CD4-positive, alpha-beta T cell treated with Interferon gamma for 1 hour (primary cell): ENCODE data around the gene NPNT.

Source experiments
- DNase-seq: peaks from one replicate; pipeline ENCODE4 v3.0.0-alpha.2; 2020

NPNT gene

DNA sequence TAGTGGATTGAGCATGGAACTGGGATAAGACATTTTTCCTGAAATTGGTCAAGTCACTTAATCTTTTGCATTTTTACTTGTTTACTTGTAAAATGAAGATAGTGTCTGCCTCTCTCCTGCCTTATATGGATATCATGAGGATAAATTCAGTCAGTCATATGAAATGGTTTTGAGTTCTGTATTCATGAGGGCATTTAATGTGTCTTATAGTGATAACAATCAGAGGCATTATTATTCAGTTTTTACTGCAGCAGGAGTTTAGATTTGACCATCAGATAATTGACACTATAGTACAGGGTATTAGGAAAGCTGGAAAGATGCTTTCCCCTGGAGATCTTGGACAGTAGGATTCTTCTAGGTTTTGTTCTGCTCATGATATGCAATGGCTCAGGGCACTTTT is 26.0 kb downstream of the NPNT start:
- DNase-seq, result no peak

GRCh38 chr4:105923497-105924238 is 28.4 kb downstream of the NPNT start:
- DNase-seq, result no peak

- no peak for DNase-seq
Measured at GRCh38 chr4:105924341-105924740, 29.1 kb downstream of the NPNT start.

DNA sequence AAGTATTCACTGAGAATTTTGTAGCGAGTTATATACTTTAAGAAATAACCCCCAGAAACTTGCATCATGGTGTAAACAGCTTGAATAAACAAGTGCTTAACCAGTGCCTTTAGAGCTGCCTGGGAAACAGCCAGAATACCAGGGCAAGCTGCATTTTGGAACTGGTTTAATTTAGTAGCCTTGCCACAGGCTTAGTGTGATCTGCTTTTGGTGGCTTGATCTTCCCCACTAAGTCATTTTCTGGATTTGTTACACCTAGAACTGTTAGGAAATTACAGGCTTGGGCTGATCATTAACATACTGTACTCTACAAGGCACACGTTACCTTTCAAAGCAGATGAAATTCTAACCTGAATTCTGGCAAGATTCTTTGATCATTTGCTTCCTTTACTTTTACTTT is 35.4 kb downstream of the NPNT start:
- DNase-seq, result no peak

DNA sequence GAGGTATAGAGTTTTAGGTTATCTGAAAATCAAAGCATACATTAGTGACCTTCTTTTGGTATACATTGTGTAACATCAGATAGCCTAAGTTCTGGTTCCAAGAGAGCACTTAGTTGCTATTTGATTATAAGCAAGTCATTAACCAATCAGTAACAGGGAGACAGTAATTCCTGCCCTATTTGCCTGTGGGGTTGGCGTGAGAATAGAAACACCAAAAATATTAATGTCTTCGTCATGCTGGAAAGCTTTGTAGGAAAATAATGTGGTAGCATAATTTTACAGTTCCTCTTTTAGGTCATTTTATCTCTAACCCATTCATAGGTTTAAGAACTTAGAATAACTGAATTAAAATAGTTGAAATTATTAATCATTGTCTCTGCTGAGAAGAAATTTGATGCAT is 37.8 kb downstream of the NPNT start:
- no peak for DNase-seq

- no peak for DNase-seq
Measured at GRCh38 chr4:105934386-105934785, 39.1 kb downstream of the NPNT start.

DNA sequence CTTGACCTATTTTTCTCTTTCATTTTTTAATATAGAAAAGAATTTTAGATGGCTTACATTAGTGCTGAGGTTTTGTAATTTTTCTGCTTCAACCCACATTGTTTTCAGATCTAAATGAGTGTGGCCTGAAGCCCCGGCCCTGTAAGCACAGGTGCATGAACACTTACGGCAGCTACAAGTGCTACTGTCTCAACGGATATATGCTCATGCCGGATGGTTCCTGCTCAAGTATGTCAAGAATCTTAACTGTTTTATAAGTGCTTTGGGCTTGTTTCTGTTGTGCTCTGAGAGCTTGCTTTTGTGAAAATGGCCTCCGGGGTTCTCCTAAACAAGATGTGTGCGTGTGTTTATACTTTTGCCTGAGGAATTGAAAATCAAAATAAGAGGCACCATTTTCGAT is 41.6 kb downstream of the NPNT start:
- DNase-seq, result no peak

DNA sequence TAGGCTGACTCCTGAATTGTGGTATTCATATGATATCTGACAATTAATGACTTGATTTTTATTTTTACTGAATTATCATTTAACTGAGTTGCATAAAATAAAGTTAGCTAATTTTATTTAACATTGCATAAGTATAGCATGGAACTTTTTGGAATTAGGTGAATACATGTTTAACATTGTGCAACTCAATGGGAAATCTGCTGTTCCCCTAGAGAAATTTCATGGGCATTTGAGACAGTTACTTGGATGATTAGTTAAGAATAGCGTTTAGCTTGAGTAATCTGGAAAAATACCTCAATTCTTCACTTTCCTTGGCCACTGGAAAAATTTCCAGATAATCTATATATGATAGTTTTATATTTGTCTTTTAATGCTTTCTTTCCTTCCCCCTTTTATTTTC is 42.5 kb downstream of the NPNT start:
- DNase-seq, result no peak

- DNase-seq, result no peak
Measured at GRCh38 chr4:105943234-105943633, 48.0 kb downstream of the NPNT start.

DNA sequence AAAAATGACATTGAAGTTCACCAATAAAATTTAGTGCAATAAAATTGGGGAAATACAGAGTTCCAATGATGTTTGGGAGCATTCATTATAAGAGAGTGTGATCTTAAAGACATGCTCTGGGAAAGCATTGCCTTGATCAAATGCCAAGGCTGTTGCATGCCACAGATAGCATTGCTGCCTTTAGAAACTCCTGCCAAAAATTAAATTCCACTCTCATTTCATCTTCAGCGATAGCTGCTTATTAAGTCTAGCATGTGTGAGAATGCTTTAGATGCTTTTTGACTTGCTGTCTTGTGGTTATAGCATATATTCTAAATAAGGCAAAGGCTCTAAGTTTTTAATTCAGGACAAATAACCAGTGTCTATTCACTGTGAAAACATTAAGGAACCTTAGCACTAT is 49.3 kb downstream of the NPNT start:
- DNase-seq, result no peak

- no peak for DNase-seq
Measured at GRCh38 chr4:105946771-105947170, 51.5 kb downstream of the NPNT start.

DNA sequence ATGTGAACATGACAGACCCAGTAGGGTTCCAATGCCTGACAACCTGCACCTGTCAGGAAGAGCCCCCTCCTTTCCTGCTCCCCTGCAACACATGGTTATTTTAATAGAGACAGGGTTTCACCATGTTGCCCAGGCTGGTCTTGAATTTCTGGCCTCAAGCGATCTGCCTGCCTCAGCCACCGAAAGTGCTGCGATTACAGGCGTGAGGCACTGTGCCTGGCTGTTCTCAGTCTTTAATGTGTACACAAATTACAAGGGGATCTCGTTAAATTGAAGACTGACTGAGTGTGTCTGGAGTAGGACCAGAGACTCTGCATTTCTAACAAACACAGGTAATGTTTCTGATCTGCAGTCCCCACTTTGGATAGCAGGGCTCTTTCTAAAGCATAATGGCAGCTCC is 55.4 kb downstream of the NPNT start:
- DNase-seq, result no peak

GRCh38 chr4:105951198-105951597 is 55.9 kb downstream of the NPNT start:
- DNase-seq, result no peak

- DNase-seq, result no peak
Measured at GRCh38 chr4:105952591-105952990, 57.3 kb downstream of the NPNT start.

GRCh38 chr4:105956569-105956968 is 61.3 kb downstream of the NPNT start:
- DNase-seq, result no peak

- DNase-seq, result no peak
Measured at GRCh38 chr4:105957680-105958079, 62.4 kb downstream of the NPNT start.

GRCh38 chr4:105963461-105964400 is 68.5 kb downstream of the NPNT start:
- no peak for DNase-seq

- DNase-seq, result no peak
Measured at GRCh38 chr4:105965183-105965800, 70.0 kb downstream of the NPNT start.

GRCh38 chr4:105966051-105966450 is 70.8 kb downstream of the NPNT start:
- DNase-seq, result no peak

DNA sequence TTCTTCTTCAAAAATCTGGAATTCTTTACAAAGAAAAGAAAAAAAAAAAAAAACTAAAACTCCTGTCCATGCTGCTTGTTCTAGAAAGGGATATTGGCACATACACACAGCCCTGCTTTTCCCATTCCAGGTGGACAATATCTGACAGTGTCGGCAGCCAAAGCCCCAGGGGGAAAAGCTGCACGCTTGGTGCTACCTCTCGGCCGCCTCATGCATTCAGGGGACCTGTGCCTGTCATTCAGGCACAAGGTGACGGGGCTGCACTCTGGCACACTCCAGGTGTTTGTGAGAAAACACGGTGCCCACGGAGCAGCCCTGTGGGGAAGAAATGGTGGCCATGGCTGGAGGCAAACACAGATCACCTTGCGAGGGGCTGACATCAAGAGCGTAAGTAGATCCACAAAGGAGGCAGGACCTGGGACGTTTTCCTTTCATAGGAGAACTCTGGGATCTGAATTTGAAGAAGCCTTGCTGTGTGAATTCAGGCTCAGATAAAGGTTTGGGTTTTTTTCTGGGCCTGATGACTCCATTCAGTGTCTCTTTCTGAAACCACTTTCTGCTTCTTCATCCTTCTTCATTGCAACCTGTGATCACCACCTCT is 71.9 kb downstream of the NPNT start:
- DNase-seq, result no peak

DNA sequence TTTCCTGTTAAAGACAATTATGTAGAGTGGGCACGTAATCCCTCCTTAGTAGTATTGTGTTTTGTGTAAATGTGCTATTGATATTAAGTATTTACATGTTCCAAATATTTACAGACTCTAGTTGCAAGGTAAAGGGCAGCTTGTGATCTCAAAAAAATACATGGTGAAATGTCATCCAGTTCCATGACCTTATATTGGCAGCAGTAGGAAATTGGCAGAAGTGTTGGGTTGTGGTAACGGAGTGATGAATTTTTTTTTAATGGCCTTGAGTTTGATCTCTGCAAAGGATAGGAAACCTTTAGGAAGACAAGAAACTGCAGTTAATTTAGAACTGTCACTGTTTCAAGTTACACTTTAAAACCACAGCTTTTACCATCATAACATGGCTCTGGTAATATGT is 74.3 kb downstream of the NPNT start:
- no peak for DNase-seq

DNA sequence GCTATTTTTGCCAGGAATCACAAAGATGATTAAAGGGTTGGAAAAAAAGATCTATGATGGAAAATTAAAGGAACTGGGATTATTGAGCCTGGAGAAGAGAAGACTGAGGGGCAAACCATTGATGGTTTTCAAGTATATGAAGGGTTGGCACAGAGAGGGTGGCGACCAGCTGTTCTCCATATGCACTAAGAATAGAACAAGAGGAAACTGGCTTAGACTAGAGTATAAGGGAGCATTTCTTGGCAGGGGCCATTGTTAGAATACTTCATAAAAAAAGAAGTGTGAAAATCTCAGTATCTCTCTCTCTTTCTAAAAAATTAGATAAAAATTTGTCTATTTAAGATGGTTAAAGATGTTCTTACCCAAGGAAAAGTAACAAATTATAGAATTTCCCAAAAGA is 75.1 kb downstream of the NPNT start:
- DNase-seq, result no peak

DNA sequence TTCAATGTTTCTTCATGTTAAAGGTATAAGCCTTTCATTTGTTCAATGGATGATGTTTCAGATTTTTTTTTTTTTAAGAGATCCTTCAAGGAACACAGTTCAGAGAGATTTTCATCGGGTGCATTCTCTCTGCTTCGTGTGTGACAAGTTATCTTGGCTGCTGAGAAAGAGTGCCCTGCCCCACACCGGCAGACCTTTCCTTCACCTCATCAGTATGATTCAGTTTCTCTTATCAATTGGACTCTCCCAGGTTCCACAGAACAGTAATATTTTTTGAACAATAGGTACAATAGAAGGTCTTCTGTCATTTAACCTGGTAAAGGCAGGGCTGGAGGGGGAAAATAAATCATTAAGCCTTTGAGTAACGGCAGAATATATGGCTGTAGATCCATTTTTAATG is 75.8 kb downstream of the NPNT start:
- no peak for DNase-seq
